Measurements from ENCODE around the gene PTN. TPM values are rescaled to one million over a fixed set of nuclear protein-coding genes. Genes with fewer than 3 reads are reported as not detected.

PTN gene
- total and polyA plus RNA-seq, 10 of the 15 experiments (the other 5 are each of a cell fraction or from before 2014, with no cell fraction given) = 0.09 to 1.2 (median 0.13) TPM; not detected in 7

- TF ChIP-seq PRDM15 (CRISPR knock-in tag; IDR thresholded peaks at IDR 0.05) (no peak), TCF12 (IDR thresholded peaks at IDR 0.05; ENCODE audit: low read depth, low read length) (no peak)
These were observed 38.8 kb downstream of the PTN start (continued) for GRCh38 chr7:137304624-137305235.

- Histone ChIP-seq H3K79me2 (ENCODE audit: control insufficient read depth, insufficient read depth, low read length) (no peaks in the 10 kb centered on the region), H3K4me3 (no peak overlapping the region), H3K9ac (ENCODE audit: control insufficient read depth, insufficient read depth, low read length) (no peak overlapping the region), H3K27ac (ENCODE audit: control insufficient read depth, insufficient read depth) (no peak overlapping the region), H3K4me1 (ENCODE audit: control insufficient read depth, insufficient read depth, low read length) (no peaks in the 10 kb centered on the region), H2AFZ (ENCODE audit: control insufficient read depth, low read depth, low read length) (no peak overlapping the region), H3K4me2 (ENCODE audit: control insufficient read depth, insufficient read depth) (no peak overlapping the region), H3K27me3 (replicated peaks in 1 of 2; ENCODE audit: control insufficient read depth in 2 of 2, insufficient read depth in 2 of 2, low read length in 1 of 2) (no peaks in the 10 kb centered on the region), H3K9me3 (replicated peaks; ENCODE audit: control insufficient read depth, insufficient read depth, low read length) (no peaks in the 10 kb centered on the region), H3K36me3 (ENCODE audit: control insufficient read depth in 2 of 2, insufficient read depth in 2 of 2, low read length in 1 of 2) (no peaks in the 10 kb centered on the region), H4K20me1 (ENCODE audit: control insufficient read depth, insufficient read depth) (no peaks in the 10 kb centered on the region)
- RAD21 ChIA-PET (ENCODE audit: unreplicated experiment) = no interaction called here
- SMC1A ChIA-PET (ENCODE audit: uncharacterized antibody, unreplicated experiment) = interaction anchor here (0.6 to 1.4 kb wide), 2 partner anchors 13 to 319 kb away, joined by 3 to 5 read pairs; no protein-coding TSS in a partner anchor
- intact Hi-C loops (cut with micrococcal nuclease; ENCODE audit: unreplicated experiment) = no loop called here
- POLR2A ChIA-PET = no interaction called here
- FAIRE-seq (no peak), ATAC-seq (no peak), DNase-seq (ENCODE audit: low read depth, low spot score) (no peak)
- CTCF ChIA-PET = interaction anchor here (0.8 to 1.6 kb wide), 4 partner anchors 8 to 322 kb away, joined by 3 to 4 read pairs (median 3); no protein-coding TSS in a partner anchor
- BruUV-seq (replicated peaks) = no TSS peak
- WGBS (ENCODE audit: insufficient coverage, insufficient replicate concordance, low lambda C conversion rate, missing lambda C conversion rate) = 0% methylated on average over 1 of the region's 1 CpG
- in situ Hi-C loops (cut with MboI) = no loop called here
- no peak for TF ChIP-seq E4F1 (IDR thresholded peaks at IDR 0.05; ENCODE audit: borderline replicate concordance, partially characterized antibody)
- TF ChIP-seq ATF2 (IDR thresholded peaks at IDR 0.05; ENCODE audit: low read length) = no peak
- no peak for TF ChIP-seq ZNF592 (IDR thresholded peaks at IDR 0.05)
- TF ChIP-seq IRF3 (IDR thresholded peaks at IDR 0.05) = no peak
- no peak for TF ChIP-seq KLF5 (IDR thresholded peaks at IDR 0.05; ENCODE audit: partially characterized antibody)
- no peak for TF ChIP-seq NBN (IDR thresholded peaks at IDR 0.05)
These were observed 39.4 kb downstream of the PTN start for GRCh38 chr7:137304165-137304564.
